Pancreas (tissue), 10 donors: Measurements from ENCODE around the gene RHOBTB1. TPM values are rescaled to one million over a fixed set of nuclear protein-coding genes. Genes with fewer than 3 reads are reported as not detected.

Source experiments
- ATAC-seq, 4 donors: fragments of 200-7000 bp; cut with Tn5 transposase; one replicate each; pipeline versions ENCODE4 v1.8.0 to v1.9.1; 2020; ENCODE audit warnings: mild to moderate bottlenecking in 4 of 4, moderate library complexity in 4 of 4
- DNase-seq, 6 donors: peaks; one replicate each; pipeline ENCODE4 v3.0.0-alpha.2; 2020
- FAIRE-seq: peaks from 2 replicates; lab custom pipeline; 2012; peaks lifted over from hg19 to GRCh38; lab: Jason Lieb, UNC
- H3K27ac ChIP-seq, 4 donors: fragments of 200-600 bp; sonication (generic); 1 replicate in 3 of 4; 2 replicates in 1 of 4; pipeline versions ENCODE4 v1.5.0 to v1.8.0; 2020
- H3K27me3 ChIP-seq, 4 donors: fragments of 200-600 bp; one replicate each; pipeline ENCODE4 v1.8.0; 2021
- H3K36me3 ChIP-seq, 3 donors: fragments of 200-600 bp; sonication (generic) in 1 of 3; one replicate each; pipeline versions ENCODE4 v1.5.0 to v1.8.0; 2020 to 2021
- H3K4me1 ChIP-seq, 3 donors: fragments of 200-600 bp; one replicate each; pipeline ENCODE4 v1.8.0; 2021
- H3K4me3 ChIP-seq, 4 donors: fragments of 200-600 bp; sonication (generic) in 2 of 4; one replicate each; pipeline versions ENCODE4 v1.5.0 to v1.8.0; 2020 to 2021
- H3K9me3 ChIP-seq, 4 donors: fragments of 200-600 bp; one replicate each; pipeline ENCODE4 v1.8.0; 2021
- WGBS, 2 donors: extraction: QIAGEN DNeasy Blood & Tissue Kit; methylation state at CpG; one replicate each; pipeline ENCODE4 v1.1.7; 2013; 5-methylcytosine and 5-hydroxymethylcytosine counted together
- intact Hi-C, 3 donors: fragments of 100-400 bp; cut with DNase I; formaldehyde crosslinking; loops; one replicate each; pipeline versions ENCODE4 v1.11.1 to v1.14.2; 2022
- polyA plus RNA-seq, 2 donors: library from polyadenylated mRNA; stranded (reverse); fragments of 200-250 nt; gene quantifications; one replicate each; pipeline ENCODE4 v1.2.3, GENCODE V29; 2013
- total RNA-seq, 6 donors: library from RNA; stranded (reverse); fragmentation: NEBNext Ultra II Directional in 4 of 6; extraction: Animal tissue kit (Norgen Biotek cat#: 25700) in 4 of 6; gene quantifications; one replicate each; pipeline versions ENCODE4 v1.2.1 to v1.2.4, GENCODE V29; 2021 to 2023
- TF ChIP-seq, protein P1 (sequence below), 4 donors: fragments of 200-600 bp; sonication (generic) in 3 of 4; IDR thresholded peaks; one replicate each; pipeline versions ENCODE4 v1.5.0 to v1.8.0; 2021; ENCODE audit warnings: antibody characterized with exemption in 4 of 4
- donor health status: healthy with polysubstance abuse.
- donor health status: DM: no; HTN: no; CAD: no; lungs with moderate emphysema.
- donor health status: DM: no; HTN: no; CAD: no.
- donor health status: control.
- donor health status: control.
- donor health status: Bipolar disorder and iron deficiency.
- donor health status: DM: yes; HTN: yes; CAD: no.
- donor health status: DM: no; HTN: no; CAD: no.
- donor health status: DM: no; HTN: no; CAD: no.
- donor health status: DM: yes; HTN: yes; CAD: no.

The RHOBTB1 gene
- total and polyA plus RNA-seq, 8 donors: 4.0 to 11.3 (median 7.0) TPM

DNA sequence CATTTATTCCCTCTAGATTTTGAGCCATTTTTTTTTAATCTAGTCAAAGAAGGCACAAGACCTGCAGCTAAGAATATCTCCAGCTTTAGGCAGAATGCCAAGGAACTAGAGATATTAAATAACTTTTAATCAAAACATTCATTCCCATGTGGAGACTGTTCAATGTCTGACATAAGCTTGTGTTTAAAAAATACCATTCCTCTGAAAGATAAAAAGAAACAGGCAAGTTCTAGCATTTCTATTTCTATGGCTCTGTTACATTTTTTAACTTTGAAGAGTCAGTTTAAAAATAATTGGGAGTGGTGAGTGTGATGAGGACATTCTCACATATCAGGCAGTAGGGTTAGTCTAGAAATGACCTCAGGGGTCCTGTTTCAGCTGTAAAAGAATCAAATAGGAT lies 48.0 kb downstream of the RHOBTB1 start:
- intact Hi-C loops: no loop called here
- ATAC-seq (peak in 1 of 4 donors; percentile 29), FAIRE-seq (peak; percentile 61), DNase-seq (no peak)
- H3K4me1 ChIP-seq: peaks cover 0 to 15% (median 0%) of the 10 kb centered on the region in 3 donors
- no peak overlapping the region for H3K4me3 ChIP-seq
- TF ChIP-seq, protein P1, sequence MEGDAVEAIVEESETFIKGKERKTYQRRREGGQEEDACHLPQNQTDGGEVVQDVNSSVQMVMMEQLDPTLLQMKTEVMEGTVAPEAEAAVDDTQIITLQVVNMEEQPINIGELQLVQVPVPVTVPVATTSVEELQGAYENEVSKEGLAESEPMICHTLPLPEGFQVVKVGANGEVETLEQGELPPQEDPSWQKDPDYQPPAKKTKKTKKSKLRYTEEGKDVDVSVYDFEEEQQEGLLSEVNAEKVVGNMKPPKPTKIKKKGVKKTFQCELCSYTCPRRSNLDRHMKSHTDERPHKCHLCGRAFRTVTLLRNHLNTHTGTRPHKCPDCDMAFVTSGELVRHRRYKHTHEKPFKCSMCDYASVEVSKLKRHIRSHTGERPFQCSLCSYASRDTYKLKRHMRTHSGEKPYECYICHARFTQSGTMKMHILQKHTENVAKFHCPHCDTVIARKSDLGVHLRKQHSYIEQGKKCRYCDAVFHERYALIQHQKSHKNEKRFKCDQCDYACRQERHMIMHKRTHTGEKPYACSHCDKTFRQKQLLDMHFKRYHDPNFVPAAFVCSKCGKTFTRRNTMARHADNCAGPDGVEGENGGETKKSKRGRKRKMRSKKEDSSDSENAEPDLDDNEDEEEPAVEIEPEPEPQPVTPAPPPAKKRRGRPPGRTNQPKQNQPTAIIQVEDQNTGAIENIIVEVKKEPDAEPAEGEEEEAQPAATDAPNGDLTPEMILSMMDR (IDR thresholded peaks at IDR 0.05): no peak
- no peak overlapping the region for H3K27ac ChIP-seq
- no peaks in the 10 kb centered on the region for H3K27me3 ChIP-seq
- H3K9me3 ChIP-seq: no peaks in the 10 kb centered on the region
- no peaks in the 10 kb centered on the region for H3K36me3 ChIP-seq

DNA sequence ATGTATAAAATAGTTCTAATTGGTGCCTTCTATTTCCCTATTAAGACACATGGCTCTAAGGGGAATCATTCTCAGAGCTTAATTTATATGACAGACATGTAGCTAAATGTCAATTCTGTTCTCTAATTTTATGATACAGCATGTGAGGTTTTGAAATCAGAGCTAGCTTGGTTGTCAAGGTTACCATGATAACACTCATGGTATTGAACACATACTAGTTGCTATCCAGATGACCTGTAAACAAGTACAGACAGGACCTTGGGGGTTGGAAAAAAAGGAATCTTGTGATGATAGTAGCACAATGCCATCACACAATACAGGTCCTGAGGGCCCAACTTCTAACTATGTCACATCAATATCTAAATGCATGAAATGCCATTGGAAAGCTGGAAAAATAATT lies 49.2 kb downstream of the RHOBTB1 start:
- ATAC-seq (peak in 2 of 4 donors; percentile 61 to 62), DNase-seq (no peak), FAIRE-seq (no peak)
- Histone ChIP-seq H3K27me3 (no peaks in the 10 kb centered on the region), H3K4me3 (no peak overlapping the region), H3K36me3 (no peaks in the 10 kb centered on the region), H3K27ac (no peak overlapping the region), H3K4me1 (peaks cover 0 to 15% (median 0%) of the 10 kb centered on the region in 3 donors), H3K9me3 (no peaks in the 10 kb centered on the region)
- TF ChIP-seq, protein P1 (IDR thresholded peaks at IDR 0.05): no peak
- intact Hi-C loops: no loop called here

DNA sequence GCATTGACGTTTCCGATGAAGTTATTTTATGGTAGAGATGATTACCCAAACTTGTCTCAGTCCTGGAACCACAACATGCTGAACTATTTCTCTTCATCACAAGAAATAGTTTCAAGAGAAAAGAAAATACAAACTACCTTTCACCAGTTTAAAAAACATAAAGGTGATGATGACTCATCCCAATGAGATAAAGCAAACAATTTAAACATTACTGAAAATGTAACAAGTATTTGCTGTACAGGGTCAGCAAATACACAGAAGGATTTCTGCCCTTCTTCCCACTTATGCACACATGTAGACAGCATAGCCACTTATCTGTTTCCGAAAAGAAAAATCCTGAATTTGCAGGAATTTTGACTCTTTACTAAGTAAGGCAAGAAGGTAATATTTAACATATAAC lies 50.8 kb downstream of the RHOBTB1 start:
- Histone ChIP-seq H3K9me3 (no peaks in the 10 kb centered on the region), H3K27me3 (no peaks in the 10 kb centered on the region), H3K36me3 (no peaks in the 10 kb centered on the region), H3K4me3 (no peak overlapping the region), H3K4me1 (peaks cover 0 to 15% (median 0%) of the 10 kb centered on the region in 3 donors), H3K27ac (no peak overlapping the region)
- 90 to 94% methylated on average over 3 of the region's 3 CpGs for WGBS, 2 donors
- TF ChIP-seq, protein P1 (IDR thresholded peaks at IDR 0.05): no peak
- no peak for ATAC-seq
- intact Hi-C loops: no loop called here
- no peak for DNase-seq
- no peak for FAIRE-seq

DNA sequence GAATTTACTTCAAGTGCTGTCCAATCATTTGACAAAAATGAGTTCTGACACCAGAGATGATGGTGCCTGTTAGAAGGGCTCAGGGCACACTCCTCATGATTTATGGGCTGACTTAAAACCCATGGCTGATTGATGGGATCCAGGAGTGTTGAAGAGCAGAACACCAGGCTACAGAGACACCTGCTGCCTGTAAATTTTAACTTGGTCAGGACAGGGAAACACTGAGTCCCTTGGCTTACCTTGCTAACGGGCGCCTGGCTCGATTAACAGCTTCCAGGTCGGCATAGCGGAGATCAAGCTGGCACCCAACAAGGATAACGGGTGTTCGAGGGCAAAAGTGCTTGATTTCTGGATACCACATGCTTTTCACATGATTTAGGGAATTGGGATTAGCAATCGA lies 51.4 kb downstream of the RHOBTB1 start:
- Histone ChIP-seq H3K9me3 (no peaks in the 10 kb centered on the region), H3K4me3 (no peak overlapping the region), H3K36me3 (no peaks in the 10 kb centered on the region), H3K4me1 (peaks cover 0 to 15% (median 0%) of the 10 kb centered on the region in 3 donors), H3K27me3 (no peaks in the 10 kb centered on the region), H3K27ac (no peak overlapping the region)
- ATAC-seq (no peak), FAIRE-seq (no peak), DNase-seq (no peak)
- TF ChIP-seq, protein P1 (IDR thresholded peaks at IDR 0.05): no peak
- 93 to 98% methylated on average over 8 of the region's 8 CpGs for WGBS, 2 donors
- intact Hi-C loops: no loop called here

DNA sequence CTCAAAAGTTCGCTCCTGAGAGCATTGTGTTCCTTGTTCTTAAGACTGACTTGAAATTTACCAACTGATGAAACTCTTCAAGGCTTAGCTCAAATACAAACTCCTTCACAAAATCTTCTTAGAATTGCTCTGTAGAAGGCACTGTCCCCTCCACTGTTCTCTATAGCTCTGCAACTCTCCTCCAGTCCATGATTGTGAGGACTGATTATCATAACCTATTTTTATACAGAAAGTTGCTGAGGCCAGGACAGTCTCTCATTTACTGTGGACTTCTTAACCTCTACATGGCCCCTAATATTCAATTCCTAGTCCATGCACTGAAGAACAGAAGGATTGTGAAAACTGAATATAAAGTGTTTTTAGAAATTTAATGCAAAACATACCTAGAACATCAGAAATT lies 53.2 kb downstream of the RHOBTB1 start:
- no peak for DNase-seq
- intact Hi-C loops: no loop called here
- WGBS, 2 donors: 96 to 97% methylated on average over 1 of the region's 1 CpG
- Histone ChIP-seq H3K4me1 (peaks cover 0 to 5% (median 0%) of the 10 kb centered on the region in 3 donors), H3K9me3 (no peaks in the 10 kb centered on the region), H3K36me3 (no peaks in the 10 kb centered on the region), H3K27me3 (no peaks in the 10 kb centered on the region), H3K27ac (no peak overlapping the region), H3K4me3 (no peak overlapping the region)
- no peak for ATAC-seq
- no peak for FAIRE-seq
- TF ChIP-seq, protein P1 (IDR thresholded peaks at IDR 0.05): no peak
